GM03348 (cell line): ENCODE measurements around the gene PNMA8C.

ENCODE experiments used
- DNase-seq: peaks from one replicate; pipeline ENCODE4 v3.0.0; 2012; ENCODE audit warnings: low spot score

Gene PNMA8C

DNA sequence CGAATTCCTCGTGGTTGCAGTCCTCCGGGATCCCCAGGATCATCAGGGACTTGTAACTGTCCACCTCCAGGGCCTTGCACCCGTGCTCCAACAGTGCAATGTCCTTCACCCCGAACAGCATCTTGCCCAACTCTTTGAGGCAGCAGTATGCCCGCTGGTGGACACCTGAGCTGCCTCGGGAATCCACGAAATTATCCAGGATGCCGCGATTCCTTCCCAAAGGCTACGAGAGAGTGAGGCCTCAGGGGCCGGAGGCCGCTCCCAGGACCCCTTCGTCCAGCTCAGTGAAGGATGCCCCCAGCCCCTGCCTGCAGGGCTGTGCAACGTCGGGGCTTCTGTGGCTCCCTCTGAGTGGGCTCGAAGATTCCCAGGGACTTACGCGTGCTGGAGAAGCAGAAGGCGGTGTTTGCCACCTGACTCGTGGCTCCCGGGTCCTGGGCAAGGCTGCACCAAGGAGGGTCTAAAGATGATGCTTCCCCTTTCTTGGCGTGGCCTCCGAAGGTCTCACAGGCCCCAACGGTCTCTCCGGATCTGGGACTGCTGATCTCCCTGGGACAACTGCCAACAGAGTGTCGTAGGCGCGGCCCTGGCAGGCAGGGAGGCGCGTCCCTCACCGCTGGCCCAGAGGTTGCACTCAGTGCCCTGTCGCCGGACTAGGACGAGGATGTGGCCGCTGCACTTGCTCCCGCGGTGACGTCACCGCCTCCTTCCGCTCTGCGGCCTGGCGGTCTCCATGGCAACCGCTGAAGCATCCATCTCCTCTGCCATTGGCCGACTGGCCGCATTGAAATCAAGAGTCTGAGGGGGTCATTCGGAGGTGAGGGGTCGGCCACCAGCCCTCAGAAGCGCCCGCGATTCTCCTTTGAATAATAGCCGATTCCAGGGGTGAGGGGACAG, at the start of gene PNMA8C:
TSS of gene PNMA8C (minus strand) at position 698 of the 897 bp plus-strand sequence. CDS start at position 121, 577 bp downstream.
- peak; percentile 54 for DNase-seq

- DNase-seq = no peak
These were observed 47.2 kb upstream of the PNMA8C start for GRCh38 chr19:46475986-46476385.

GRCh38 chr19:46474211-46474610, 45.5 kb upstream of the PNMA8C start:
- DNase-seq = no peak

- no peak for DNase-seq
These were observed 43.9 kb upstream of the PNMA8C start for GRCh38 chr19:46472592-46472991.

DNA sequence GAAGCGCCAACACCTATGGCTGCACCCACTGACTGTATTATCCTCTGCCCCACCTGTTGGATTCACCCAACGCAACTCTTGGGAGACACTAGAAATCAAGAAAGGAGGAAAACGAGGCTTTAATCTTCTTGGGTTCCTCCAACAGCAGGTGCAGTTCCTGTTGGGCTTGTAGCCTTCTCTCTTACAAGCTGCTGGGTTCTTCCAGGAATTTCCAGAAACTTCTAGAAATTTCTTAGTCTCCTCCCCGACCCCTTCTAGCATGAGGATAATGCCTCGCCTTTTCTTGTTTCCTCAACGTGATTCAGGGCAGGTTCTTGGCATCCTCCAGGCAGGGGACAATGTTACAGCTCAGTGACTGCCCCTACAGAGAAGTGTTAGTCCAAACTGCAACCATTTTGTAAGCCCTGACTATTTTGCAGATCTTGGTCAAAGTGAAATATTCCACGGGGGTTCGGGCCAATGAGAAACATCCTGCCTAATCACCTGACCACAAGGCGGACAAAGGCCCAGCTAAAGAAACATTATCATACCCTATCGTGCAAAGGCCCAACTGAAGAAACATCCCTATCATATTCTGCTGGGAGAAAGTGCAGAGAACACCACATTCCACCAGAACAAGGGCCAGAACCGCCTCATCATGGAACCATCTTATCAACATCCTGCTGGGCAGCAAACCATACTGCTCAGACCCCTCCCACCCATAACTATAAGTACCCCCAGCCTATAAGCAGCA, 43.2 kb upstream of the PNMA8C start:
- DNase-seq = no peak

- DNase-seq = peak; percentile 89
These were observed 42.5 kb upstream of the PNMA8C start, which contains the start of gene PNMA8A for GRCh38 chr19:46471116-46471733. PNMA8A (minus strand) TSS chr19:46471563; CDS start chr19:46471035, 528 bp downstream.

- DNase-seq = no peak
These were observed 41.6 kb upstream of the PNMA8C start for GRCh38 chr19:46470376-46470775.

DNA sequence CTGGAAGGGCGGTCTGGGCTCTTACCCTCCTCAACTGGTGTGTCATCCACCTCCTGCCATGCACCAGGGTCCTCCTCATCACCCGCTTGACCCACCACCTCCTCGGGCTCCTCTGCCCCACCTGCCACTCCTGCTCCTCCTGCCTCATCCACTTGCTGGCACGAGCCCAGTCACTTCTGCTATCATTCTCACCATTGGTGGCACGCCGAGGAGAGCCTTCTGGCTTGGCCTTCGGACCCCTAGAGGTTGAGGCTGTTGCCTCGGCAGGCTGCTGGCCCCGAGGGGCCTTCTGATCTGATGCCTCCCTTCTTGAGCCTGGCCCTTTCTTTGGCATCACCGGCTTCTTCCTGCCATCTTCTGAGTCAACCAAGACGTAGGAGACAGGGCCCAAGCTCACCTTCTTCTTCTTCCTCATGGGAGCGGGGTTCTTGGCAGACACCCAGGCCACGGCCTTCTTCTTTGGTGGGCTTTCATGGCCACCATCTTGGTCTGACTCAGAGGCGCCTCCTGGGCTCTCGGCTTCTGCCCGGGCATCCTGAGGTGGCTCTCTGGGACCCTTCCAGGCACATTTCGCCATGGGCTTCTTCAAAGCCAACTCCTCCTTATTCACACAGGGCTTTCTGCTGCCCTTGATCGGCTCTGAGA, 40.9 kb upstream of the PNMA8C start:
- no peak for DNase-seq

DNA sequence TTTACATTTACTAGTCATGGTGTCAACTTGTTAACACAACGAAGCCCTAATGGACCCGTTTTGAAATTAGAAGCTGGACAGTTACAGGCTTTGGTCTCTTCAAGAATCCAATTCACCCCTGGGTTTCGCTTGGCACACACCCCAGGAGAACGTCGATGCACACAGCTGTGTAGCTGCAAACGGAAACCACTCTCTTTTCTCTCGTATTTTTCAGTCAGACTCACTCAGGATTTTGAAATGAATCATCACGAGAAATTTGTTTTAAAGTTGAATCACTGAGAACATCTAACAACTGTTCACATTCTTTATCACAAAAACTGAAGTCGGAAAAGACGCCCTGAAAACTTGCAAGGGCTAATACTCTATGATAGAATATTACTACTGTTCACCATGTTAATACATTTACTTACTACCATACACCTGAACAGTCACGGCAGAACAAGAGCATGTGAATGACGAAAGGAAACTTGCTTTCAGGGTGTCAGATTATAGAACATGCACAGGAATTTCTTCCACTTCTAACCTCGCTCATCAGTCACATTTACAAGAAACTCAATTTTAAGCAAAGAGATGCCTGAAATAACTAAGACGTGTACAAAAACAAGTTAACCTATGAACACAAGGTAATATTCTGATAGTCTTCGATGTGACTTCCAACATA, 37.9 kb upstream of the PNMA8C start:
- peak; percentile 87 for DNase-seq

GRCh38 chr19:46463516-46463915, 34.8 kb upstream of the PNMA8C start:
- DNase-seq = no peak

- DNase-seq = no peak
These were observed 32.8 kb upstream of the PNMA8C start for GRCh38 chr19:46461537-46461936.

GRCh38 chr19:46460981-46461380, 32.2 kb upstream of the PNMA8C start:
- no peak for DNase-seq

DNA sequence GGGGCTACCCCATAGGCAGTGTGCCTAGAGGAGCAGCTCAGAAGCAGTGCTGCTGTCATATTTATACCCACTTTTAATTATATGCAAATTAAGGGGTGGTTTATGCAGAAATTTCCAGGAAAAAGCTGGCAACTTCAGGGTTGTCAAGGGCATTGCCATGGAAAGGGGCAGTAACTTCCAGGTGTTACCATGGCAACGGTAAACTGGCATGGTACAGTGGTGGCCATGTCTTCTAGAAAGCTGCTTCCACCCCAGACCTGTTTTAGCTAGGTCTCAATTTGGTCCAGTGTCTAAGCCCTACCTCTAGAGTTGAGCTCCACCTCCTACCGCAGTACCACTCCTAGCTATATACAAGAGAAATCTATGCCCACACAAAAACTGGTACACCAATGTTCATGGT, 31.3 kb upstream of the PNMA8C start:
- no peak for DNase-seq

DNA sequence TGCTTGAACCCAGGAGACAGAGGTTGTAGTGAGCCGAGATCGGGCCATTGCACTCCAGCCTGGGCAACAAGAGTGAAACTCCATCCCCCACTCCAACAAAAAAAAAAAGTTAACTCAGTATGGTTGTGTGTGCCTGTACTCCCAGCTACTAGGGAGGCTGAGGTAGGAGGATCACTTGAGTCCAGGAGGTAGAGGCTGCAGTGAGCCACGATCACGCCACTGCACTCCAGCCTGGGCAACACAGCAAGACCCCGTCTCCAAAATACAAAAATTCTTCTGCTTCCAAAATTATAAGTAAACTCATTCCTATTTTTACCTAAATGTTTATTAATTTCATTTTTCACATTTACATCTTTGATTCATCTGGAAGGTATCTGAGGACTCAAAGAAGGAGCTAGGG, 28.2 kb upstream of the PNMA8C start:
- DNase-seq = no peak

- DNase-seq = no peak
These were observed 25.5 kb upstream of the PNMA8C start for GRCh38 chr19:46454244-46454643.

DNA sequence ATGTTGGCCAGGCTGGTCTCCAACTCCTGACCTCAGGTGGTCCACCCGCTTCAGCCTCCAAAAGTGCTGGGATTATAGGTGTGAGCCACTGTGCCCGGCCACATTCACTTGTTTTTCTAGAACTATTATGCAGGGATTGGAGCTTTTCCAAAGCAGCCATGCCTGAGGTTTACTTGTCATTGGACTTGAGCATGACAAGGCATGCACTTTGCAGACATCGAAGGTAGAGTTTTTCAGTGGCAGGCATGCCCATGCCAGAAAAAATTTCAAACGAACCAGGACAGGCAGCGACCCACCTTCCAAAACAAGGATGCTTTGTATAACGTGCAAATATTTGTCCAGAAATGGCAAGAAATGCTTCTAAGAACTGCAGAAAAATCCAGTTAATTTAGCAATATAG, 24.9 kb upstream of the PNMA8C start:
- no peak for DNase-seq

- DNase-seq = no peak
These were observed 23.4 kb upstream of the PNMA8C start for GRCh38 chr19:46452186-46452585.

- DNase-seq = no peak
These were observed 22.6 kb upstream of the PNMA8C start for GRCh38 chr19:46451352-46451751.

GRCh38 chr19:46450737-46451136, 22.0 kb upstream of the PNMA8C start:
- DNase-seq = no peak

GRCh38 chr19:46449228-46449627, 20.5 kb upstream of the PNMA8C start:
- no peak for DNase-seq

- DNase-seq = no peak
These were observed 19.9 kb upstream of the PNMA8C start for GRCh38 chr19:46448601-46449000.

DNA sequence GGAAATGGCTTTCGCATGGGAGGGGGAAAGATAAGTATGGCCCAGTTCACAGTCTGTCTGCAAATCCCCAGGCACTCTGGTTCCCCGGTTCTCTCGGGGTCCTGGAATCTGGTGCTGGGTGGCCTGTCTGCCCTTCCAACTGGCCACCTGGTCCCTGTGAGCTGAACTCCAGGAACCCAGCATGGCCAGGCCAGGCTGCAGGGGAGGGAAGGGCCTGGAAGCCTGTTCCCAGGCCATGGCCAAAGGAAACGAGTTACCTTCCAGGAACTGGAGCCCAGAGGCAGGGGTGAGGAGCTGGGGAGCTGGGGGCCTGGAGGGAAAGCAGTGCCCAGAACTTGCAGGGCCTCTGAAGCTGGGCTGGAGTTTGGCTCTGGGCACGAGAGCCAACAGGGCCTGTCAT, 19.1 kb upstream of the PNMA8C start:
- no peak for DNase-seq
